Cardiac septum (tissue), 1 donor: ENCODE measurements around the gene PALD1. TPM values are rescaled to one million over a fixed set of nuclear protein-coding genes. Genes with fewer than 3 reads are reported as not detected.

Experiments
- DNase-seq: peaks from one replicate; pipeline ENCODE4 v3.0.0-alpha.2; 2020; ENCODE audit warnings: low spot score
- intact Hi-C: fragments of 100-400 bp; cut with DNase I; formaldehyde crosslinking; loops from one replicate; pipeline ENCODE4 v1.14.0; 2022
- total RNA-seq: library from RNA; stranded (reverse); fragmentation: NEBNext Ultra II Directional; extraction: Animal tissue kit (Norgen Biotek cat#: 25700); gene quantifications from one replicate; pipeline ENCODE4 v1.2.1, GENCODE V29; 2021
- donor health status: DM: no; HTN: no; CAD: no.

Gene PALD1
- total RNA-seq, 1 donor from 2014 or later, result 5.3 TPM

DNA sequence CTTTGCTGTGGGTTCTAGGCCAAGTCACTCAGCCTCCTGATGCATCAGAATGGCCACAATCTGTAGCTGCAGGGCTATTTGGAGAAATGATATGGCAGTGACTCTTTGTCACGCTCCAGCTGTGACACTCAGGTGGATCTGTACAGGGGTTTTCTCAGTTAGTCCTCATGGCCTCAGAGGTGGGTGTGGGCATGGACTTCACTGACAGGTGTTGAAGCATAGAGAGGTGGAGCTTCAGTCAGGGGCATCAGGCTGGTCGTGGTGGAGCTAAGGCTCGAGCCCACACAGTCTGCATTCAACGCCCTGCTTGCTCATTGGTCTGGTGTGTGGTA is 21.2 kb downstream of the PALD1 start:
- no peak for DNase-seq
- intact Hi-C loops, result no loop called here

DNA sequence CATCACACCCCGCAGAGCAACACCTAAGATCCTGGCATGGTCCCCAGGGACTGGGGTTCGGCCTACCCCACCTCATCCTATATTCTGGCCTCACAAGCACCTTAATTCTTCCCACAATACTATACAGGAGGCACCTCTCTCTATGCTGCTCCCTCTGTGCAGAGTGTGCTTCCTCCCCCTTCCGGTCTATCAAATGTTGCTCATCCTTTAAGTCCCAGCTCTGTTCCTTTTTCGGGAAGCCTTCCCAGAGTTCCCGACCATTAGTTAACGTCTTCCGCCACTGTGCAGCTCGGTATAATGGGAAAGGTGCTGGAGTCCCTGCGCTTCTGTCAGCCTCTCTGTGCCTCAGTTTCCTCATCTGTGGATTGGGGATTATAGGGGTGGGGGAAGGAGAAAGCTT is 21.8 kb downstream of the PALD1 start:
- intact Hi-C loops, result no loop called here
- DNase-seq, result no peak

DNA sequence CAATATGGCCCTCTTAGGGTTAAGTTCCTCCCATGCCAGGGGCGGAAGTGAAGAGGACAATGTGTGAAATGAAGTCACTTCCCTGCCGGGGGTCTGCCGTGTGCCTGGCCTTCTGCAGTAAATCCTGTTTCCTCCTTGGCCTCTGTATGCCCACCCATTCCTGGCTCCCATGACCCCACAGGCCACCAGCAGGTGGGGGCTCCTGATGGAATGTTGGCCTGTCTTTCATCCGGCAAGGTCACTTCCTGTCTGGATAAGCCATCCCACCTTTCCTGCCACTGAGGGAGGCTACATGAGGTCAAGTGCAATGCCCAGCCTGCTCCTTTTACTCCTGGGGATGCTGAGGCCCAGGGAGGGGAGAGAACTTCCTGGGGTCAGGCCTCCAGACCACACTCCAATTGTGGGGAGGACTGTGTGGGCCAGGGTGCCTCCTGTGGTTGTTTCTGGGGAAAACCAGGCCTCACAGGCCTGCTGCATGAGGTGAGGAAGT is 22.3 kb downstream of the PALD1 start:
- no peak for DNase-seq
- intact Hi-C loops, result no loop called here

DNA sequence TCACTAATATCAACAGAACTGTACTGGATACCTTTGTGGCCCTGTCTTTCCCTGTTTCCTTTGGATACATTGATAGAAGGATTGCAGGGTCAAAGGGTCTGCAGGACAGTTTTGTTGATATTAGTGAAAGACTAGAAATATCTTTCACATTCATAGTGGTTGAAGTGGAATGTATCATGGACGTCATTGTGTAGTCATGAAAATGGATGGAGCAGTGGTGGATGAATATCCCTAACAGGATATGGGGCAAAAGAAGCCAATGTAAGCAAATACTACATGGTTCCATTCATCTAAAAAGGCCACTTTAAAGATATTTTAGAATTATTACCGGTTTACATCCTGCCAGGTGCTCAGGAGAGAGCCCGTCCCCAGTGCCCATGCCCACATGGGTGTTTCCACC is 23.8 kb downstream of the PALD1 start:
- intact Hi-C loops, result no loop called here
- no peak for DNase-seq

- DNase-seq, result no peak
- intact Hi-C loops, result no loop called here
Observed at GRCh38 chr10:70503776-70504175, 25.2 kb downstream of the PALD1 start.

DNA sequence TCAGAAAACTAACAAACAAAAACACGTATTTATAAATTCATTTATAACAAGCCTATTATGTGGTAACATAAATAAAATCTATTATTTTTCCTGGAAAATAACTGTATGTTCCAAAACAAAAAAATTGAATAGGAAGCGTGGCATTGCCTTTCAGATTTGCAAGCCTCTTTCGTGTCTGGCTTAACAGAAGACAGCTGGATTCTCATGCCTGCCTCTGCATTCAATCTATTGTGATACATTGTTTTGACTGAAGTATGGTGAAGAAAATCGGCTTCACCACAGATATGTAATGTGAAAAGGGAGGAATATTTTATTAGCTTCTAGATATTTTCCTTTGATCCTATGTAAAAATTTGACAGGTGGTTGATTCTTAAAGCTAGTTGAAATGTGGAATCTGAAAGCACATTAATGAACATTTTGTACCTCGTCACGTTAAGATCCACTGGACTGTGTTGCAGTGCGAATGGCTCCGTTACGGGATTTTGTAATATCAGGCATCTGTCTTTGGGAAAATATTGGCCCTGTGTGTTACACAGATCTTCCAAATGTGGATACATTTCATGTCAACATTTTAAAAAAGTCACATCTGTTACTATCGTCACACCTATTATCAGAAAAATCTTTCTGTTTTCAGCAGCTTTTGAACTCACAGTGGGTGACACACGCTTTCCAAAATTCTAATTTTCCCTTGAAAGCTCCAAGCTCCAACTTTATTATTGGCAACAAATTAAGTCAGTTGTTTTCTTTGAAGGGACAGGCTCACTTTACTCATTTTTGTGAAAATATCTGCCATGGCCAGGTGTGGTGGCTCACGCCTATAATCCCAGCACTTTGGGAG is 26.2 kb downstream of the PALD1 start:
- DNase-seq, result no peak
- intact Hi-C loops, result no loop called here

DNA sequence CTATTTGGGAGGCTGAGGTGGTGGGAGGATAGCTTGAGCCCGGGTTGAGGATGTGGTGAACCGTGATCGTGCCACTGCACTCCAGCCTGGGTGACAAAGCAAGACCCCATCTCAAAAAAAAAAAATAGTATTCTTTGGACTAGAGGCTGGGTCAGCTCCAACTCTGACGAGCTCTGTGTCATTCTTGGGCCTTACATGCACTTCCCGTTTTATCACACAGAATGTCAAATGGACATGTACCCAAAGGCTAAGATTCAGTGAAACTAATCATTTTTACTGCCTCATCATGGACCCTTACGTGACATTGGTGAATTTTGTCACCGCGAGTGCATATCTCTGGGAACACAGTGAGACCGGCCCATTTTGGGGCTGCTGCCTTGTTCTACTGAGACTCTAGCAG is 27.3 kb downstream of the PALD1 start:
- intact Hi-C loops, result no loop called here
- DNase-seq, result no peak

DNA sequence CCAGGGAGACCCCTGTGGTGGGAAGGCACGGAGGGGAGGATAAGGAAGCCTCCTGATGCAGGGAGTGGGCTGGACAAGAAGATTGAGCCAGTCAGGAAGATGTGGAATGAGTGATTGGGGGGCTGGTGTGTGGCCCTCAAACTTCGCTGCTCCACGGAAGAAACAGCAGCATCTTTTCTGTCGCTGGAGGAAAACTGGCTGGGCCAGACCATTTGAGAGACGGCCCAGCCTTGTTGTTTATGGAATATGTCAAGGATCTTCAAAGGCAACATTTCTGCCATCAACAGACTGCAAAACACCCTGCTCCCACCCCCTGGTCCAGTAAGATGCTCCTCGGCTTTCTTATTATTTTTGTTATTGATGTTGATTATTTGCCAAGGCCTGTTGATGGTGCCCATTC is 29.4 kb downstream of the PALD1 start:
- intact Hi-C loops, result no loop called here

DNA sequence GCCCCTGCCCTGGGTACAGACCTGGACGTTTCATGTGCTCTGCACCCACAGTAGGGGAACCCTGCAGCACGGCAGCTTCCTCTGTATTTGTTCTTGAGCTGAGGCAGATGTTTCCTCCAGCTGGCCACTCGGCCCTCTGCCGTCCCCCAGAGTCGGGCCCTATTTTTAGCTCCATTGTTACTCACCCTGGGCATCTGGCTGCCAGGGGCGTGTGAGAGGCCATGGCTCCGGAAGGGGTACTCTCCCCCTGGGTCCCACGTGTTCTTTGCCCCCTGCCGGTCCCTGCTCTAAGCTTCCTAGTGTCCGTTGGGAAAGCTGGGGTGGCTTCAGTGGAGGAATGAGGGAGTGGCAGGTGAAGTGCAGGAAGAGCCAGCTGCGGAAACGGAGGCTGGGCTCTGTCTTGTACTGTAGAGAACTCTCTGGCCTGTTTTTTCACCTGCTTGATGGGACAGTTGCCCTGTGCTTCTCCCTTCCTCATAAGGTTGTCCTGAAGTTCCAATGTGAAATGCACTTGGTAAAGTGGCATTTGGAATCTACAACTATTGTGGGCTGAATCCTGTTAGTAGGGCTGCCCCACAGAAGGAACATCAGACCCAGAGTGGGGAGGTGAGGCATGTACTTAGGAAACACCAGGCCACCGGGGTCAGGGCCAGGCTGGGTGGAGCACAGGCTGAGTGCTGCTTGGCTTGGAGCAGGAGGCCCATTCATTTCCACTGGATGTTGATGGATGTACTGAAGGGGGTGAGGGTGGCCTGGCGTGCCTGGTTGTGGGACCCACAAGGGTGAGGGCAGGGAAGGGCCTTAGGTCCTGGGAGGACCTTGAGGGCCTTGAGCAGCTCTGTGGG is 30.6 kb downstream of the PALD1 start:
- DNase-seq, result no peak
- intact Hi-C loops, result no loop called here

More for the DNA sequence above, 29.4 kb downstream of the PALD1 start:
- DNase-seq, result no peak

- DNase-seq, result no peak
- intact Hi-C loops, result no loop called here
Observed at GRCh38 chr10:70509757-70510147, 31.2 kb downstream of the PALD1 start.

DNA sequence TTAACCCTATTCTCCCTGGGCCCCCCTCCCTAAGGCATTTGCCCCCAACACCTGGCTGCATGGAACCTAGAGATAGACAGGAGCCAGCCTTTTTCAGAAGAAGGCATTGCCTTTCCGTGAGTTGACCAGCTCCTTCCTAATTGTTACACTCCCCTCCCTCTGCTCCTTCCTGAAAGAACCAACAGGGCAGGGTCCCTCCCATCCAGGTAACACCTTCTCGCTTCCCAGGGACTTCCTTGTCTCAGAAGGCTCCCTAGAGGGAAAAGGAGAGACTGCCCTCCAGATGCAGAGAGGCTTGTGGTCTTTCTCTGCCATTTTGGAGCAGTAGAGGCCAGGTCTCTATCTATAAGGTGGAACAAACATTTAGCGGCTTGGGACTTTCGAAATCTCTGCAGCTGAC is 31.9 kb downstream of the PALD1 start:
- intact Hi-C loops, result no loop called here

DNA sequence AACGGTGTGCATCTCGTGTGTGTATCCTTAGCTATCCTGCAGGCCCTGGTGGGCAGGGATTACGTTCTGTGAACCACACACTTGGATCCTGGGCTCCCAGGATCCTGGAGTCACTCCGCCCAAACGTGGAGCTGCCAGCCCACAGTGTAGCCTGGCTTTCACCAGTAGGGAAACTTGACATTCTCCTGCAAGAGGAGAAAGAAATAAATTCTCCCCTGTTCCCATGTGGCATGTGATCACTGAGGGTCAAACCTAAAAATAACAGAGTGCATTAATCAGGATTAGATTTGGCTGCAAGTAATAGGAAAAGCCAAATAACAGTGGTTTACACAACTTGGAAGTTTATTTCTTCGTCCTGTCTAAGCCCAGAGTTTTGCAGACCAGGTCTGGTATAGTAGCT is 32.3 kb downstream of the PALD1 start:
- intact Hi-C loops, result no loop called here
- DNase-seq, result no peak

More for the DNA sequence above, 31.9 kb downstream of the PALD1 start:
- DNase-seq, result no peak

DNA sequence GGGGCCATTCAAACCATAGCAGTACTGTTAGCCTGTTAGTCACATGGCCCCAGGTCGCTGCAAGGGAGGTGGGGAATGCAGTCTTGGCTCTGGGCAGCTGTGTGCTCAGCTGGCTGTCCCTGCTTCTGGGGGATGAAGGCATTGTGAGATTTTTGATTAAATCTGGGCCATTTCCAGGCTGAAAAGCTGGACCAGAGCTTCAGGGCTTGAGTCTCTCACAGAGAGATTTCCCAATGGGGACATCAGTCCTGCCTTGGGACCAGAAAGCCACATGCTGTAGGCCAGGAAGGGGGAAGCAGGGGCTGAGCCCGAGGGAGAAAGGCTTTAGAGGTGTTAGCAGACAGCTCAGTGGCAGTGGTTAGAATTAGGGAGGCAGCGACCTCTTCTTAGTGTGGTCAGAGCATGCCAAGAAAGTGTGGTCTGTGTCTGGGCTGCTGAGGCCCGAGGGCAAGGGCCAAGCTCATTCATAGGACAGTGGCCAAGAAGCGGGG is 33.6 kb downstream of the PALD1 start:
- intact Hi-C loops, result no loop called here
- no peak for DNase-seq

DNA sequence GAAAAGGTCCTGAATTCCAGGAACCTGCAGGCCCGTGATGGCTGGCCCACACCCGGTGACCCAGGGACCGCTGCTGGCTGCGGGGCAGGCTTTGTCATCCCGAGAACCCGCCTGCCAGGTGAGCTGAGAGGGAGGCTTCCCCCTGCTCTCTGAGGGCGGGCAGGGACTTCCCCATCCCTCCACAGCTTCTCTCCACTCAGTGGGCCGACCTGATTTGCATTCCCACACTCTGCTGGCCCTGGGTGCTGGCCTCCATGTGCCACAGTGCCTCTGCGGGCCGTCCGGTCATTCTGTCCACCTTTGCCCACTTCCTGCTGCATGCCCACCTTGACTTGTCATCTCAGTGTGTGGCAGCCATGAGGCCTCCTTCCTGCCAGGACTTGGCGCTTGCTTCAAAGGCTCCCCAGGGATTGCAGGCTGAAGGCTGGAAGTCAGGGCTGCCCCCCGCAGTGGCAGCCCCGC is 35.3 kb downstream of the PALD1 start:
- DNase-seq, result no peak
- intact Hi-C loops, result no loop called here

DNA sequence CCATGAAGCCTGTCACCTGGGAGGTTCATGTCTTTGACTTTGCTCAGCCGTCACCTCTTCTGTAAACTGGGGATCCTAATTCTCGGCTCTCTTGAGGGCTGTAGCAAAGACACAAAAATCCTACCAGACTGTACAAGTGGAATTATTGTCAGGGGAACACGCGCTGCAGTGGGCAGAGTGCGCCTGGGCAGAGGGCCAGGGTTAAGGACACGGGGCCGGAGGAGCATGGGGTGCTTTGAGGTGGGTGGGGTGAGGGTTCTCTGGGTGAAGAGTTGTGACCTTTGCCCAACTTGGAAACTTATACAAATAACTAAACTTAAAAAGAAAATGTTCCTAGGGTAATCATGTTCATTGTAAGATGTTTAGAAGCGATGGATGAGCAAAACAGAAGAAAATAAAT is 36.0 kb downstream of the PALD1 start:
- intact Hi-C loops, result no loop called here
- no peak for DNase-seq

GRCh38 chr10:70515035-70515667 is 36.6 kb downstream of the PALD1 start:
- no peak for DNase-seq
- intact Hi-C loops, result no loop called here

DNA sequence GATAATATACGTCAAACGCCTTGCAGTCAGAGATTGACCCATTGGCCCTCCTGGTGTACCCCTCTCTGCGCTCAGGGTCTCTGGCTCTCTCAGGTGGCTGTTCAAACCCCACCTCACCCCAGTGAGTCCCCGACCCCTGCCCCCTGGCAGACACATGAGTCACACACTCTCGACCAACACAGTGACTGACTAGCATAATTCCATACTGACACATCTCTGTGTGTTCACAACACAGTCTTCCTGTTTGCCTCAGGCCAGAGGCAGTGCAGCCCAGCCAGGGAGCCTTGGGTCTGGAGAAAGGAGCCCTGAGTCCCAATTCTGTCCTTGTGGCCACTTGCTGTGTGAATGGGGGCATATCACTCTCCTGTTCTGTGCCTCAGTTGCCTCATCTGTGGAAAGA is 40.1 kb downstream of the PALD1 start:
- intact Hi-C loops, result no loop called here
- DNase-seq, result no peak

GRCh38 chr10:70523057-70523456 is 44.5 kb downstream of the PALD1 start:
- no peak for DNase-seq
- intact Hi-C loops, result no loop called here

DNA sequence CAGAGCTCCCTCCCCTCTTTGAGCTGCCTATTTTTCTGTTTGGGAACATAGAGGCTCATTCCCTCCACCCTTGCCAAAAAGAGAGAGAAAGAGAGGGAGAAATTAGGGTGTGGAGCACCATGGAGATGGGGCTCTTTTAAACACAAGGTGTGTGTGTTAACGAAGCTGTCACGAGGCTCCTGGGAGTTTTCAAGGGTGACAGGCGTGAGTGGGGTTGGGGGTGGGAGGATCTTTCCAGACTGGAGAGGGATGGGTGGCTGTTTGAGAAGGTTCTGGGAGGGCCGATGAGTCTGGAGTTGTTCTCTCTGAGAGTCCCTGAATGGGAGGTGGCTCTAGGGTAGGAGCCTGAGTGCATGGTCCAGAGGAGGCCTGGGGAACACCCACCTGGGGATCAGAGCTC is 45.0 kb downstream of the PALD1 start:
- DNase-seq, result no peak
- intact Hi-C loops, result no loop called here

DNA sequence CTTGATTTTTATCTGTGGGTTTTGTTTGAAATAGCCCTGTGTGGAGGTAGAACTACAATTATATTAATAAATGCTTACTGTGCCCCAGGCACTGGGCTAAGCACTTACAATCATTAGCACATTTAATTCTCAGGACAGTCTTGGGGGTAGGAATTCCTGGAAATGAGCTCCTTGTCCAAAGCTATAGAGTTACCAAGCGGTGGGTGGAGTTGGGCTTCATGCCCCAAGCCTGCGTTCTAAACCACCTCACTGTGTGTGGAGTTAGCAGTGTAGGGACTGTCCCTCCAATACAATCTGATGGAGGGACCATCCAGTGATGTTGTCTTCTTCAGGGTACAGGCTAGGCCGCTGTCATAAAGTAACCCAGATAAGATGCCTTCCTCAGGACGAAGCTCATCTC is 49.7 kb downstream of the PALD1 start:
- DNase-seq, result no peak

More for the DNA sequence above, 49.7 kb downstream of the PALD1 start:
- intact Hi-C loops, result no loop called here
